HepG2 (cell line): ENCODE measurements around the gene MRGPRF. TPM values are rescaled to one million over a fixed set of nuclear protein-coding genes. Genes with fewer than 3 reads are reported as not detected.

Experiments
- ATAC-seq: fragments of 200-7000 bp; cut with Tn5 transposase; 3 replicates; pipeline ENCODE4 v1.9.1; 2020; ENCODE audit warnings: mild to moderate bottlenecking, moderate library complexity
- BruUV-seq: library from RNA; stranded (reverse); fragments of 400-500 nt; replicated peaks from 2 replicates; lab custom pipeline; 2021; lab: Mats Ljungman, UMichigan
- CTCF ChIA-PET: fragments of 300-600 bp; formaldehyde crosslinking; extraction: SDS; loops from one replicate; lab custom pipeline; 2021; ENCODE audit warnings: low total read pairs, inconsistent platforms, low intra/inter-chr PET ratio; lab: Yijun Ruan, JAX
- POLR2A ChIA-PET: fragments of 350-600 bp; sonication (Branson Sonifier 250); formaldehyde crosslinking; loops from one replicate; lab custom pipeline; 2020; ENCODE audit warnings: antibody characterized with exemption, inconsistent platforms; lab: Yijun Ruan, JAX
- DNase-seq: peaks from one replicate; pipeline ENCODE4 v3.0.0-alpha.2; 2015; ENCODE audit warnings: low spot score
- FAIRE-seq: peaks from 3 replicates; lab custom pipeline; 2011; peaks lifted over from hg19 to GRCh38; lab: Jason Lieb, UNC
- H2AFZ ChIP-seq: one replicate; pipeline ENCODE4 v1.6.1; 2011; ENCODE audit warnings: low read length, inconsistent platforms
- H3K27ac ChIP-seq: fragments of 300-600 bp; 3 replicates; pipeline ENCODE4 v1.8.0; 2011; ENCODE audit warnings: mixed run types, mild to moderate bottlenecking, mixed read lengths, low read length, inconsistent platforms; ENCODE audit not compliant: insufficient read depth; ENCODE audit errors: extremely low read length
- H3K27me3 ChIP-seq, 2 experiments: fragments of 200-600 bp in 1 of 2; 2 replicates in 1 of 2; 3 replicates in 1 of 2; pipeline versions ENCODE4 v1.6.0 to v1.8.0; 2011; ENCODE audit warnings: low read length in 2 of 2, mild to moderate bottlenecking in 2 of 2, moderate library complexity in 2 of 2, inconsistent platforms in 1 of 2; ENCODE audit not compliant: insufficient read depth in 2 of 2, control insufficient read depth in 1 of 2
- H3K36me3 ChIP-seq, 2 experiments: fragments of 200-600 bp in 1 of 2; replicated peaks in 1 of 2; 2 replicates in 1 of 2; 3 replicates in 1 of 2; pipeline versions ENCODE4 v1.5.1 to v1.8.0; 2011; ENCODE audit warnings: low read length in 2 of 2, inconsistent platforms in 1 of 2; ENCODE audit not compliant: insufficient read depth in 2 of 2, control insufficient read depth in 1 of 2
- H3K4me1 ChIP-seq: 2 replicates; pipeline ENCODE4 v1.5.1; 2012; ENCODE audit warnings: low read length, inconsistent platforms; ENCODE audit not compliant: insufficient read depth
- H3K4me2 ChIP-seq: 2 replicates; pipeline ENCODE4 v1.6.0; 2011; ENCODE audit warnings: low read depth, low read length, inconsistent platforms
- H3K4me3 ChIP-seq, 3 experiments: fragments of 200-600 bp in 1 of 3; sonication (generic), shearing (Covaris generic) in 1 of 3; replicated peaks in 1 of 3; 2 replicates each; pipeline ENCODE4 v1.5.1; 2011 to 2016; ENCODE audit warnings: low read length in 3 of 3, inconsistent platforms in 2 of 3, low read depth in 2 of 3, mild to moderate bottlenecking in 2 of 3, control low read depth in 1 of 3, mixed read lengths in 1 of 3; ENCODE audit not compliant: insufficient read depth in 1 of 3
- H3K79me2 ChIP-seq: one replicate; pipeline ENCODE4 v1.6.1; 2011; ENCODE audit warnings: low read length, inconsistent platforms; ENCODE audit not compliant: insufficient read depth
- H3K9ac ChIP-seq: 2 replicates; pipeline ENCODE4 v1.6.0; 2011; ENCODE audit warnings: mild to moderate bottlenecking, low read depth, low read length, inconsistent platforms; ENCODE audit not compliant: insufficient read depth
- H3K9me3 ChIP-seq: 2 replicates; pipeline ENCODE4 v1.5.1; 2012; ENCODE audit warnings: mild to moderate bottlenecking, low read length
- H4K20me1 ChIP-seq: 2 replicates; pipeline ENCODE4 v1.6.0; 2011; ENCODE audit warnings: inconsistent platforms, mild to moderate bottlenecking, low read length, moderate library complexity; ENCODE audit not compliant: insufficient read depth
- HNF4A ChIP-seq: sonication (generic); formaldehyde crosslinking; IDR thresholded peaks from 2 replicates; pipeline ENCODE4 v1.4.0; 2020; ENCODE audit warnings: missing genetic modification reagents
- KAT2B ChIP-seq: fragments of 150-350 bp; IDR thresholded peaks from 2 replicates; pipeline ENCODE4 v1.6.1; 2014; ENCODE audit warnings: low read depth, low read length, borderline replicate concordance
- MEIS2 ChIP-seq: sonication (generic); formaldehyde crosslinking; IDR thresholded peaks from 2 replicates; pipeline ENCODE4 v1.9.0; 2021; ENCODE audit warnings: mild to moderate bottlenecking, missing genetic modification reagents
- NRL ChIP-seq: sonication (generic); formaldehyde crosslinking; IDR thresholded peaks from 2 replicates; pipeline ENCODE4 v1.5.0; 2020; ENCODE audit warnings: missing genetic modification reagents, mild to moderate bottlenecking, moderate library complexity, borderline replicate concordance
- ZBTB7A ChIP-seq: sonication (generic); formaldehyde crosslinking; IDR thresholded peaks from 2 replicates; pipeline ENCODE4 v1.8.0; 2022; ENCODE audit warnings: mild to moderate bottlenecking, missing genetic modification reagents
- ZFP36 ChIP-seq: fragments of 150-350 bp; IDR thresholded peaks from 2 replicates; pipeline ENCODE4 v1.6.1; 2018; ENCODE audit warnings: borderline replicate concordance, low read length, low read depth; ENCODE audit not compliant: partially characterized antibody
- ZNF101 ChIP-seq: sonication (generic); formaldehyde crosslinking; IDR thresholded peaks from 2 replicates; pipeline ENCODE4 v1.4.0; 2020; ENCODE audit warnings: mild to moderate bottlenecking, low read depth, missing genetic modification reagents, borderline replicate concordance
- ZNF263 ChIP-seq: sonication (generic); formaldehyde crosslinking; IDR thresholded peaks from 2 replicates; pipeline ENCODE4 v1.4.0; 2020; ENCODE audit warnings: missing genetic modification reagents
- ZNF33B ChIP-seq: sonication (generic); formaldehyde crosslinking; IDR thresholded peaks from 2 replicates; pipeline ENCODE4 v1.5.1; 2020; ENCODE audit warnings: mild to moderate bottlenecking, missing genetic modification reagents
- WGBS: methylation state at CpG from one replicate; pipeline ENCODE4 v1.1.6; 2017; ENCODE audit warnings: low lambda C conversion rate; 5-methylcytosine and 5-hydroxymethylcytosine counted together
- in situ Hi-C: cut with HindIII; loops from 2 replicates; pipeline ENCODE4 v1.10.0; 2017; ENCODE audit warnings: low pct_unique_long_range_greater_than_20kb; ENCODE audit not compliant: extremely low pct_ligation_motif_present
- intact Hi-C: fragments of 100-400 bp; cut with micrococcal nuclease; formaldehyde crosslinking; loops from one replicate; pipeline ENCODE4 v1.10.0; 2022; ENCODE audit not compliant: unreplicated experiment
- polyA plus RNA-seq, 8 experiments: library from polyadenylated mRNA; depleted of rRNA in 3 of 8; stranded (reverse) in 7 of 8; unstranded in 1 of 8; fragments of >200 nt; fragmentation: Illumina TruSeq in 4 of 8; extraction: Trizol in 4 of 8; gene quantifications; 2 replicates each; pipeline versions ENCODE4 v1.2.1 to v1.2.3, GENCODE V29; 2011 to 2016; ENCODE audit warnings: low read depth in 4 of 8, missing spikeins in 1 of 8, mixed read lengths in 1 of 8; ENCODE audit not compliant: insufficient read depth in 1 of 8
- total RNA-seq, 5 experiments: library from RNA; depleted of rRNA; stranded (reverse); fragments of >200 nt; fragmentation: Illumina TruSeq; extraction: Trizol; gene quantifications; 2 replicates each; pipeline ENCODE4 v1.2.3, GENCODE V29; 2016; ENCODE audit warnings: low read depth in 1 of 5
- TF ChIP-seq, protein P1 (sequence below): IDR thresholded peaks from 2 replicates; pipeline ENCODE4 v1.6.1; 2016
- TF ChIP-seq, protein P2 (sequence below): sonication (generic); formaldehyde crosslinking; IDR thresholded peaks from 2 replicates; pipeline ENCODE4 v1.4.0; 2020; ENCODE audit warnings: missing genetic modification reagents

Gene MRGPRF
- total and polyA plus RNA-seq, 2 of the 13 experiments (the other 11 are each of a cell fraction or from before 2014, with no cell fraction given), result not detected

DNA sequence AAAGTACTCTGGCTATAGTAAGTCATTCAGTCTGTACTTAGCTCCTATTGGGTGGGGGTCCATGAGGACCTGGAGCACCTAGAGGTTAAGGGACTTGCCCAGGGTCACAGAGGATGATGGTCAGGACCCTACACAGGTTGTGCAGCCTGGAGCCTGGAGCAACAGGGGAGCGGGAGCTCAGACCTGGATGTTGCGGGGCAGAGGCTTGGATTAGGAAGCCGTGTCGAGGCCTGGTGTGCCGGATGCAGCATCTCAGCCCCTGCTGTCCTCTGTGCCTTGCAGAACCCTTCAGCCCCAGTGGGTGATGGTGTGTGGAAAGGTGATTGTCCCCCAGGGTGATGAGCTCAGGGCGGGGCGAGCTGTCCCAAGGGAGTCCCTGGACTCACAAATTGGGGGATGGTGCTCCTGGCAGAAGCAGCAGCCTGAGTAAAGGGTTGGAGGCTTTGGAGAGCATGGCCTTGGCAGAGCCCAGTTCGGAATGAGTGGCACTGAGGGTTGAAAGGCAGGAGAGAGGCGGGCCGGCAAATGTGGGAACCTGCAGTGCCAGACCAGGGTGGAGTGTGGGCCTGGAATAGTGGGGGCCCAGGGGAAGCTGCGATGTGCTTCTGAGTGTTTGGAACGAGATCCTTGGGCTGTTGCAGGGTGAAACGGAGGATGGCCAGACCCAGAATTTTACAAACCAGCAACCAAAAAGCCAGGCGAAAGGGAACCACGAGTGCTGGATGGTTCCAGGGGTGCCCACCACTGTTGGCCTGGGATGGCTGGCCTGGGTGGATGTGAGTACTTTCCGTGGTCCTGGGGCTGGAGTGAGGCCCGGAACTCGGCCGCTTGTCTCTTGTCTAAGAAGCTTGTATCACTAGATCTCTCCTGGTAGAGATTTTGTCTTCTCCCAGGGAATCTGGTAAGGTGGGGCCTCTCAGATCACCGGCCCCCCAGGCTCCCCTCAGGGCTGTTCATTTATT, 38.6 kb upstream of the MRGPRF start:
- no peak for FAIRE-seq
- no peak for ATAC-seq

DNA sequence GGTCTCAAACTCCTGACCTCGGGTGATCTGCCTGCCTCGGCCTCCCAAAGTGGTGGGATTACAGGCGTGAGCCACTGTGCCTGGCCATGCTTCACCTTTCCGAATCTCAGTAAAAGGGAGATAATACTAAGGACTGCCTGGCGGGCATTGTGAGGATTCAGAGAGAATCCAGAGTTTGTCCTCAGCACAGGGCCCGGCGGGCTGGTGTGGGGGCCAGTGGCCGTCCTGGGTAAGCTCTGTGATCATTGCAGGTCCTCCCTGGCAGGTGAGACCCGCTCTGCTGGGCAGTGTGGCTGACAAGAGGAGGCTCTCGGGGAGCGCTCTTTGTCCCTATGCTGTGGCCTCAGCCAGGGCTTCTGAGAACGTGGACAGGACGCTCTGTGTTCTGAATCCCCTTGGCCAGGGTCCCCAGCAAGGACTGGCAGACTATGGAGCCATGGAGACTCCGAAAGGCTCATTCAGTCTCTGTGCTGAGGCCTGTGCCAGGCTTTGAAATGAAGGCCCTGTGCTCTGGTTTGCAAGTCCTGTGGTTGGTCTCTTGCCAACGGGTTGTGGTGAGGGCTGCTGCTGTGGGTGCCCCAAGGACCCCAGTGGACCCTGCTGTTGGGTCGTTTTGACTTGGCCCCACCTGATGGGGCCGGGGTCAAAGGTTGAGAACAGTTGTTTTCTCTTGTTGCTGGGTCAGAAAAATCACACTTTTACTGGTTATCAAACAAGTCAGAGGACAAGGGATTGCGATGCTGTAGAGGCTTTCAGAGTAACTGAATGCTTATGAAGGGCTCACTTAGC, 37.7 kb upstream of the MRGPRF start:
- ChIA-PET POLR2A (no interaction called here), CTCF (no interaction called here)
- Histone ChIP-seq H4K20me1 (0 out of 2 replicates have a peak, but pooled peaks cover 3% of the 10 kb centered on the region), H3K27ac (peak overlapping the region; percentile 56), H3K9me3 (no peaks in the 10 kb centered on the region), H3K4me2 (peak overlapping the region; percentile 88), H3K79me2 (peaks cover 9% of the 10 kb centered on the region), H3K4me1 (peaks cover 55% of the 10 kb centered on the region), H3K4me3 (peak overlapping the region; percentile 3 to 97 (median 14); a peak in 1 of 6 replicates), H3K27me3 (no peaks in the 10 kb centered on the region), H3K9ac (peak overlapping the region; percentile 37; the same call in 1 of the 2 replicates), H2AFZ (no peak overlapping the region), H3K36me3 (peaks cover 4 to 6% of the 10 kb centered on the region in 2 experiments; a peak in 3 of 5 replicates)
- no TSS peak for BruUV-seq
- FAIRE-seq (no peak), ATAC-seq (peak; percentile 49), DNase-seq (no peak)
- intact Hi-C loops (no loop called here), in situ Hi-C loops (no loop called here)
- WGBS, result 39% methylated on average over 10 of the region's 18 CpGs
- TF ChIP-seq KAT2B (no peak), ZFP36 (no peak), NRL (CRISPR knock-in tag) (no peak)
- TF ChIP-seq, protein P1, sequence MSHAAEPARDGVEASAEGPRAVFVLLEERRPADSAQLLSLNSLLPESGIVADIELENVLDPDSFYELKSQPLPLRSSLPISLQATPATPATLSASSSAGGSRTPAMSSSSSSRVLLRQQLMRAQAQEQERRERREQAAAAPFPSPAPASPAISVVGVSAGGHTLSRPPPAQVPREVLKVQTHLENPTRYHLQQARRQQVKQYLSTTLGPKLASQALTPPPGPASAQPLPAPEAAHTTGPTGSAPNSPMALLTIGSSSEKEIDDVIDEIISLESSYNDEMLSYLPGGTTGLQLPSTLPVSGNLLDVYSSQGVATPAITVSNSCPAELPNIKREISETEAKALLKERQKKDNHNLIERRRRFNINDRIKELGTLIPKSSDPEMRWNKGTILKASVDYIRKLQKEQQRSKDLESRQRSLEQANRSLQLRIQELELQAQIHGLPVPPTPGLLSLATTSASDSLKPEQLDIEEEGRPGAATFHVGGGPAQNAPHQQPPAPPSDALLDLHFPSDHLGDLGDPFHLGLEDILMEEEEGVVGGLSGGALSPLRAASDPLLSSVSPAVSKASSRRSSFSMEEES (CRISPR knock-in tag), result no peak
- TF ChIP-seq, protein P2, sequence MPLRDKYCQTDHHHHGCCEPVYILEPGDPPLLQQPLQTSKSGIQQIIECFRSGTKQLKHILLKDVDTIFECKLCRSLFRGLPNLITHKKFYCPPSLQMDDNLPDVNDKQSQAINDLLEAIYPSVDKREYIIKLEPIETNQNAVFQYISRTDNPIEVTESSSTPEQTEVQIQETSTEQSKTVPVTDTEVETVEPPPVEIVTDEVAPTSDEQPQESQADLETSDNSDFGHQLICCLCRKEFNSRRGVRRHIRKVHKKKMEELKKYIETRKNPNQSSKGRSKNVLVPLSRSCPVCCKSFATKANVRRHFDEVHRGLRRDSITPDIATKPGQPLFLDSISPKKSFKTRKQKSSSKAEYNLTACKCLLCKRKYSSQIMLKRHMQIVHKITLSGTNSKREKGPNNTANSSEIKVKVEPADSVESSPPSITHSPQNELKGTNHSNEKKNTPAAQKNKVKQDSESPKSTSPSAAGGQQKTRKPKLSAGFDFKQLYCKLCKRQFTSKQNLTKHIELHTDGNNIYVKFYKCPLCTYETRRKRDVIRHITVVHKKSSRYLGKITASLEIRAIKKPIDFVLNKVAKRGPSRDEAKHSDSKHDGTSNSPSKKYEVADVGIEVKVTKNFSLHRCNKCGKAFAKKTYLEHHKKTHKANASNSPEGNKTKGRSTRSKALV (CRISPR knock-in tag), result 0 out of 2 replicates have a peak, but pooled peaks have one; percentile 40

More for the DNA sequence above, 38.6 kb upstream of the MRGPRF start:
- Histone ChIP-seq H3K27ac (no peak overlapping the region), H3K79me2 (peaks cover 9% of the 10 kb centered on the region), H3K4me3 (0 out of 6 replicates have a peak overlapping the region, but pooled peaks of 2 of the 3 experiments have one; percentile 14 to 97), H4K20me1 (0 out of 2 replicates have a peak, but pooled peaks cover 3% of the 10 kb centered on the region), H3K9ac (peak overlapping the region; percentile 37; the same call in 1 of the 2 replicates), H3K36me3 (peaks cover 4 to 6% of the 10 kb centered on the region in 2 experiments; a peak in 3 of 5 replicates), H3K4me2 (peak overlapping the region; percentile 88), H2AFZ (no peak overlapping the region), H3K9me3 (no peaks in the 10 kb centered on the region), H3K27me3 (no peaks in the 10 kb centered on the region), H3K4me1 (peaks cover 55% of the 10 kb centered on the region)
- ChIA-PET CTCF (no interaction called here), POLR2A (no interaction called here)
- TF ChIP-seq MEIS2 (CRISPR knock-in tag) (peak; percentile 31; the same call in 1 of the 2 replicates), ZNF33B (CRISPR knock-in tag) (no peak), ZNF101 (CRISPR knock-in tag) (no peak), HNF4A (CRISPR knock-in tag) (0 out of 2 replicates have a peak, but pooled peaks have one; percentile 1), ZBTB7A (peak; percentile 7; the same call in 1 of the 2 replicates), ZNF263 (CRISPR knock-in tag) (peak; percentile 47; the same call in 1 of the 2 replicates)
- 94% methylated on average over 16 of the region's 20 CpGs for WGBS
- no TSS peak for BruUV-seq
- DNase-seq, result no peak
- intact Hi-C loops, result no loop called here
- in situ Hi-C loops, result no loop called here
